Measurements from ENCODE around the gene AGAP3.

GRCh38 chr7:151091003-151091402 is 4.7 kb downstream of the AGAP3 start:
- TF ChIP-seq CTCF (IDR thresholded peaks at IDR 0.05) (no peak), EZH2 (IDR thresholded peaks at IDR 0.05; ENCODE audit: borderline replicate concordance, insufficient read depth, low read depth, low read length, poor library complexity, severe bottlenecking) (no peak)
